T1000 (cell line): ENCODE data around the gene GPR153.

ENCODE experiments used
- DNase-seq: peaks from one replicate; lab custom pipeline; 2025; ENCODE audit warnings: mixed read lengths; lab: John Stamatoyannopoulos, UW

GPR153 gene

GRCh38 chr1:6287029-6287428 lies 26.1 kb upstream of the GPR153 start:
- DNase-seq: no peak

- no peak for DNase-seq
Measured at GRCh38 chr1:6286266-6286665, 25.4 kb upstream of the GPR153 start.

GRCh38 chr1:6285336-6285735 lies 24.4 kb upstream of the GPR153 start:
- no peak for DNase-seq

- no peak for DNase-seq
Measured at GRCh38 chr1:6282577-6283270, 21.8 kb upstream of the GPR153 start.

GRCh38 chr1:6281511-6282402 lies 20.9 kb upstream of the GPR153 start:
- DNase-seq: no peak

- no peak for DNase-seq
Measured at GRCh38 chr1:6280761-6281451, 20.0 kb upstream of the GPR153 start.

GRCh38 chr1:6279613-6280383 lies 18.9 kb upstream of the GPR153 start:
- no peak for DNase-seq

- DNase-seq: no peak
Measured at GRCh38 chr1:6279066-6279465, 18.2 kb upstream of the GPR153 start.

- no peak for DNase-seq
Measured at GRCh38 chr1:6278263-6278662, 17.4 kb upstream of the GPR153 start.

- no peak for DNase-seq
Measured at GRCh38 chr1:6276811-6277555, 16.1 kb upstream of the GPR153 start.

GRCh38 chr1:6275826-6276782 lies 15.2 kb upstream of the GPR153 start:
- no peak for DNase-seq

- DNase-seq: no peak
Measured at GRCh38 chr1:6274622-6275139, 13.8 kb upstream of the GPR153 start.

GRCh38 chr1:6274102-6274501 lies 13.2 kb upstream of the GPR153 start:
- no peak for DNase-seq

- no peak for DNase-seq
Measured at GRCh38 chr1:6273380-6273891, 12.5 kb upstream of the GPR153 start.

- no peak for DNase-seq
Measured at GRCh38 chr1:6272868-6273267, 12.0 kb upstream of the GPR153 start.

- no peak for DNase-seq
Measured at GRCh38 chr1:6272452-6272851, 11.6 kb upstream of the GPR153 start.

- DNase-seq: no peak
Measured at GRCh38 chr1:6271554-6271953, 10.7 kb upstream of the GPR153 start.

- DNase-seq: no peak
Measured at GRCh38 chr1:6271006-6271405, 10.1 kb upstream of the GPR153 start.

GRCh38 chr1:6270401-6270800 lies 9.5 kb upstream of the GPR153 start:
- DNase-seq: no peak
